HepG2 (cell line): ENCODE results near the gene PRKCZ. TPM values are rescaled to one million over a fixed set of nuclear protein-coding genes. Genes with fewer than 3 reads are reported as not detected.
A peak's percentile ranks its signal among the peaks of the same experiment; 100 is the strongest.

Source experiments
- ATAC-seq: fragments of 200-7000 bp; cut with Tn5 transposase; 3 replicates; pipeline ENCODE4 v1.9.1; 2020; ENCODE audit warnings: mild to moderate bottlenecking, moderate library complexity
- BruUV-seq: library from RNA; stranded (reverse); fragments of 400-500 nt; replicated peaks from 2 replicates; lab custom pipeline; 2021; lab: Mats Ljungman, UMichigan
- CTCF ChIA-PET: fragments of 300-600 bp; formaldehyde crosslinking; extraction: SDS; loops from one replicate; lab custom pipeline; 2021; ENCODE audit warnings: low total read pairs, inconsistent platforms, low intra/inter-chr PET ratio; lab: Yijun Ruan, JAX
- POLR2A ChIA-PET: fragments of 350-600 bp; sonication (Branson Sonifier 250); formaldehyde crosslinking; loops from one replicate; lab custom pipeline; 2020; ENCODE audit warnings: antibody characterized with exemption, inconsistent platforms; lab: Yijun Ruan, JAX
- DNase-seq: peaks from one replicate; pipeline ENCODE4 v3.0.0-alpha.2; 2015; ENCODE audit warnings: low spot score
- FAIRE-seq: peaks from 3 replicates; lab custom pipeline; 2011; peaks lifted over from hg19 to GRCh38; lab: Jason Lieb, UNC
- H2AFZ ChIP-seq: one replicate; pipeline ENCODE4 v1.6.1; 2011; ENCODE audit warnings: low read length, inconsistent platforms
- H3K27ac ChIP-seq: fragments of 300-600 bp; 3 replicates; pipeline ENCODE4 v1.8.0; 2011; ENCODE audit warnings: mixed run types, mild to moderate bottlenecking, mixed read lengths, low read length, inconsistent platforms; ENCODE audit not compliant: insufficient read depth; ENCODE audit errors: extremely low read length
- H3K27me3 ChIP-seq, 2 experiments: fragments of 200-600 bp in 1 of 2; 2 replicates in 1 of 2; 3 replicates in 1 of 2; pipeline versions ENCODE4 v1.6.0 to v1.8.0; 2011; ENCODE audit warnings: low read length in 2 of 2, mild to moderate bottlenecking in 2 of 2, moderate library complexity in 2 of 2, inconsistent platforms in 1 of 2; ENCODE audit not compliant: insufficient read depth in 2 of 2, control insufficient read depth in 1 of 2
- H3K36me3 ChIP-seq, 2 experiments: fragments of 200-600 bp in 1 of 2; replicated peaks in 1 of 2; 2 replicates in 1 of 2; 3 replicates in 1 of 2; pipeline versions ENCODE4 v1.5.1 to v1.8.0; 2011; ENCODE audit warnings: low read length in 2 of 2, inconsistent platforms in 1 of 2; ENCODE audit not compliant: insufficient read depth in 2 of 2, control insufficient read depth in 1 of 2
- H3K4me1 ChIP-seq: 2 replicates; pipeline ENCODE4 v1.5.1; 2012; ENCODE audit warnings: low read length, inconsistent platforms; ENCODE audit not compliant: insufficient read depth
- H3K4me2 ChIP-seq: 2 replicates; pipeline ENCODE4 v1.6.0; 2011; ENCODE audit warnings: low read depth, low read length, inconsistent platforms
- H3K4me3 ChIP-seq, 3 experiments: fragments of 200-600 bp in 1 of 3; sonication (generic), shearing (Covaris generic) in 1 of 3; replicated peaks in 1 of 3; 2 replicates each; pipeline ENCODE4 v1.5.1; 2011 to 2016; ENCODE audit warnings: low read length in 3 of 3, inconsistent platforms in 2 of 3, low read depth in 2 of 3, mild to moderate bottlenecking in 2 of 3, control low read depth in 1 of 3, mixed read lengths in 1 of 3; ENCODE audit not compliant: insufficient read depth in 1 of 3
- H3K79me2 ChIP-seq: one replicate; pipeline ENCODE4 v1.6.1; 2011; ENCODE audit warnings: low read length, inconsistent platforms; ENCODE audit not compliant: insufficient read depth
- H3K9ac ChIP-seq: 2 replicates; pipeline ENCODE4 v1.6.0; 2011; ENCODE audit warnings: mild to moderate bottlenecking, low read depth, low read length, inconsistent platforms; ENCODE audit not compliant: insufficient read depth
- H3K9me3 ChIP-seq: 2 replicates; pipeline ENCODE4 v1.5.1; 2012; ENCODE audit warnings: mild to moderate bottlenecking, low read length
- H4K20me1 ChIP-seq: 2 replicates; pipeline ENCODE4 v1.6.0; 2011; ENCODE audit warnings: inconsistent platforms, mild to moderate bottlenecking, low read length, moderate library complexity; ENCODE audit not compliant: insufficient read depth
- FOXJ3 ChIP-seq: sonication (generic); formaldehyde crosslinking; IDR thresholded peaks from 2 replicates; pipeline ENCODE4 v1.4.0; 2020; ENCODE audit warnings: missing genetic modification reagents, mild to moderate bottlenecking, borderline replicate concordance
- HIVEP1 ChIP-seq: sonication (generic); formaldehyde crosslinking; IDR thresholded peaks from 2 replicates; pipeline ENCODE4 v1.4.0; 2020; ENCODE audit warnings: mild to moderate bottlenecking, missing genetic modification reagents
- KAT8 ChIP-seq: IDR thresholded peaks from 2 replicates; pipeline ENCODE4 v1.6.1; 2016; ENCODE audit warnings: missing genetic modification reagents, missing compliant biosample characterization
- SMAD1 ChIP-seq: sonication (generic); formaldehyde crosslinking; IDR thresholded peaks from 2 replicates; pipeline ENCODE4 v1.4.0; 2020; ENCODE audit warnings: missing genetic modification reagents, low read depth, mild to moderate bottlenecking, borderline replicate concordance
- SP5 ChIP-seq: IDR thresholded peaks from 2 replicates; pipeline ENCODE4 v1.6.1; 2016; ENCODE audit warnings: low read depth, borderline replicate concordance
- ZNF143 ChIP-seq: sonication (generic); formaldehyde crosslinking; IDR thresholded peaks from 2 replicates; pipeline ENCODE4 v1.4.0; 2020; ENCODE audit warnings: missing genetic modification reagents
- ZNF274 ChIP-seq: sonication (generic); formaldehyde crosslinking; IDR thresholded peaks from 2 replicates; pipeline ENCODE4 v1.5.1; 2020; ENCODE audit warnings: mild to moderate bottlenecking, missing genetic modification reagents
- ZNF501 ChIP-seq: sonication (generic); formaldehyde crosslinking; IDR thresholded peaks from 2 replicates; pipeline ENCODE4 v1.5.1; 2020; ENCODE audit warnings: mild to moderate bottlenecking, moderate library complexity, missing genetic modification reagents
- ZNF558 ChIP-seq: sonication (generic); formaldehyde crosslinking; IDR thresholded peaks from 2 replicates; pipeline ENCODE4 v1.9.0; 2022; ENCODE audit warnings: mild to moderate bottlenecking, missing genetic modification reagents, borderline replicate concordance
- WGBS: methylation state at CpG from one replicate; pipeline ENCODE4 v1.1.6; 2017; ENCODE audit warnings: low lambda C conversion rate; 5-methylcytosine and 5-hydroxymethylcytosine counted together
- in situ Hi-C: cut with HindIII; loops from 2 replicates; pipeline ENCODE4 v1.10.0; 2017; ENCODE audit warnings: low pct_unique_long_range_greater_than_20kb; ENCODE audit not compliant: extremely low pct_ligation_motif_present
- intact Hi-C: fragments of 100-400 bp; cut with micrococcal nuclease; formaldehyde crosslinking; loops from one replicate; pipeline ENCODE4 v1.10.0; 2022; ENCODE audit not compliant: unreplicated experiment
- polyA plus RNA-seq, 8 experiments: library from polyadenylated mRNA; depleted of rRNA in 3 of 8; stranded (reverse) in 7 of 8; unstranded in 1 of 8; fragments of >200 nt; fragmentation: Illumina TruSeq in 4 of 8; extraction: Trizol in 4 of 8; gene quantifications; 2 replicates each; pipeline versions ENCODE4 v1.2.1 to v1.2.3, GENCODE V29; 2011 to 2016; ENCODE audit warnings: low read depth in 4 of 8, missing spikeins in 1 of 8, mixed read lengths in 1 of 8; ENCODE audit not compliant: insufficient read depth in 1 of 8
- total RNA-seq, 5 experiments: library from RNA; depleted of rRNA; stranded (reverse); fragments of >200 nt; fragmentation: Illumina TruSeq; extraction: Trizol; gene quantifications; 2 replicates each; pipeline ENCODE4 v1.2.3, GENCODE V29; 2016; ENCODE audit warnings: low read depth in 1 of 5
- TF ChIP-seq, protein P1 (sequence below): sonication (generic); formaldehyde crosslinking; IDR thresholded peaks from 2 replicates; pipeline ENCODE4 v1.4.0; 2020; ENCODE audit warnings: missing genetic modification reagents, borderline replicate concordance
- TF ChIP-seq, protein P2 (sequence below): sonication (generic); formaldehyde crosslinking; IDR thresholded peaks from 2 replicates; pipeline ENCODE4 v1.9.0; 2022; ENCODE audit warnings: missing genetic modification reagents, mild to moderate bottlenecking, borderline replicate concordance
- TF ChIP-seq, protein P3 (sequence below): IDR thresholded peaks from 2 replicates; pipeline ENCODE4 v1.6.1; 2012; ENCODE audit warnings: low read depth, low read length, improper control_type of control experiment

PRKCZ gene
- total and polyA plus RNA-seq, 2 of the 13 experiments (the other 11 are each of a cell fraction or from before 2014, with no cell fraction given), result 34.7 to 85.2 TPM

- TF ChIP-seq, protein P1, sequence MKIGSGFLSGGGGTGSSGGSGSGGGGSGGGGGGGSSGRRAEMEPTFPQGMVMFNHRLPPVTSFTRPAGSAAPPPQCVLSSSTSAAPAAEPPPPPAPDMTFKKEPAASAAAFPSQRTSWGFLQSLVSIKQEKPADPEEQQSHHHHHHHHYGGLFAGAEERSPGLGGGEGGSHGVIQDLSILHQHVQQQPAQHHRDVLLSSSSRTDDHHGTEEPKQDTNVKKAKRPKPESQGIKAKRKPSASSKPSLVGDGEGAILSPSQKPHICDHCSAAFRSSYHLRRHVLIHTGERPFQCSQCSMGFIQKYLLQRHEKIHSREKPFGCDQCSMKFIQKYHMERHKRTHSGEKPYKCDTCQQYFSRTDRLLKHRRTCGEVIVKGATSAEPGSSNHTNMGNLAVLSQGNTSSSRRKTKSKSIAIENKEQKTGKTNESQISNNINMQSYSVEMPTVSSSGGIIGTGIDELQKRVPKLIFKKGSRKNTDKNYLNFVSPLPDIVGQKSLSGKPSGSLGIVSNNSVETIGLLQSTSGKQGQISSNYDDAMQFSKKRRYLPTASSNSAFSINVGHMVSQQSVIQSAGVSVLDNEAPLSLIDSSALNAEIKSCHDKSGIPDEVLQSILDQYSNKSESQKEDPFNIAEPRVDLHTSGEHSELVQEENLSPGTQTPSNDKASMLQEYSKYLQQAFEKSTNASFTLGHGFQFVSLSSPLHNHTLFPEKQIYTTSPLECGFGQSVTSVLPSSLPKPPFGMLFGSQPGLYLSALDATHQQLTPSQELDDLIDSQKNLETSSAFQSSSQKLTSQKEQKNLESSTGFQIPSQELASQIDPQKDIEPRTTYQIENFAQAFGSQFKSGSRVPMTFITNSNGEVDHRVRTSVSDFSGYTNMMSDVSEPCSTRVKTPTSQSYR, result peak; percentile 43; the same call in 1 of the 2 replicates
- TF ChIP-seq, all 625 proteins: peak for 15
These were observed 30.5 kb upstream of the PRKCZ start (continued) for GRCh38 chr1:2019571-2020309.

GRCh38 chr1:2020310-2020655 lies 29.9 kb upstream of the PRKCZ start:
- intact Hi-C loops, result no loop called here
- WGBS, result 52% methylated on average over 11 of the region's 11 CpGs
- Histone ChIP-seq H3K9me3 (no peaks in the 10 kb centered on the region), H4K20me1 (0 out of 2 replicates have a peak, but pooled peaks cover 4% of the 10 kb centered on the region), H2AFZ (no peak overlapping the region), H3K79me2 (no peaks in the 10 kb centered on the region), H3K27ac (no peak overlapping the region), H3K4me3 (no peak overlapping the region), H3K9ac (no peak overlapping the region), H3K36me3 (no peaks in the 10 kb centered on the region), H3K27me3 (peaks cover 29 to 91% of the 10 kb centered on the region in 2 experiments), H3K4me1 (peaks cover 7% of the 10 kb centered on the region), H3K4me2 (no peak overlapping the region)
- no peak for DNase-seq
- no TSS peak for BruUV-seq
- ATAC-seq, result no peak
- TF ChIP-seq, protein P2, sequence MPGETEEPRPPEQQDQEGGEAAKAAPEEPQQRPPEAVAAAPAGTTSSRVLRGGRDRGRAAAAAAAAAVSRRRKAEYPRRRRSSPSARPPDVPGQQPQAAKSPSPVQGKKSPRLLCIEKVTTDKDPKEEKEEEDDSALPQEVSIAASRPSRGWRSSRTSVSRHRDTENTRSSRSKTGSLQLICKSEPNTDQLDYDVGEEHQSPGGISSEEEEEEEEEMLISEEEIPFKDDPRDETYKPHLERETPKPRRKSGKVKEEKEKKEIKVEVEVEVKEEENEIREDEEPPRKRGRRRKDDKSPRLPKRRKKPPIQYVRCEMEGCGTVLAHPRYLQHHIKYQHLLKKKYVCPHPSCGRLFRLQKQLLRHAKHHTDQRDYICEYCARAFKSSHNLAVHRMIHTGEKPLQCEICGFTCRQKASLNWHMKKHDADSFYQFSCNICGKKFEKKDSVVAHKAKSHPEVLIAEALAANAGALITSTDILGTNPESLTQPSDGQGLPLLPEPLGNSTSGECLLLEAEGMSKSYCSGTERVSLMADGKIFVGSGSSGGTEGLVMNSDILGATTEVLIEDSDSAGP, result no peak
- TF ChIP-seq ZNF558 (CRISPR knock-in tag) (no peak), KAT8 (CRISPR knock-in tag) (no peak), SP5 (CRISPR knock-in tag) (no peak), ZNF274 (CRISPR knock-in tag) (no peak), ZNF501 (CRISPR knock-in tag) (no peak), ZNF143 (no peak), FOXJ3 (CRISPR knock-in tag) (no peak), HIVEP1 (no peak), SMAD1 (CRISPR knock-in tag) (no peak)
- TF ChIP-seq, protein P3, sequence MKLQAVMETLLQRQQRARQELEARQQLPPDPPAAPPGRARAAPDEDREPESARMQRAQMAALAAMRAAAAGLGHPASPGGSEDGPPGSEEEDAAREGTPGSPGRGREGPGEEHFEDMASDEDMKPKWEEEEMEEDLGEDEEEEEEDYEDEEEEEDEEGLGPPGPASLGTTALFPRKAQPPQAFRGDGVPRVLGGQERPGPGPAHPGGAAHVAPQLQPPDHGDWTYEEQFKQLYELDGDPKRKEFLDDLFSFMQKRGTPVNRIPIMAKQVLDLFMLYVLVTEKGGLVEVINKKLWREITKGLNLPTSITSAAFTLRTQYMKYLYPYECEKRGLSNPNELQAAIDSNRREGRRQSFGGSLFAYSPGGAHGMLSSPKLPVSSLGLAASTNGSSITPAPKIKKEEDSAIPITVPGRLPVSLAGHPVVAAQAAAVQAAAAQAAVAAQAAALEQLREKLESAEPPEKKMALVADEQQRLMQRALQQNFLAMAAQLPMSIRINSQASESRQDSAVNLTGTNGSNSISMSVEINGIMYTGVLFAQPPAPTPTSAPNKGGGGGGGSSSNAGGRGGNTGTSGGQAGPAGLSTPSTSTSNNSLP, result no peak
- POLR2A ChIA-PET, result no interaction called here
- no peak for FAIRE-seq
- CTCF ChIA-PET, result no interaction called here
- in situ Hi-C loops, result no loop called here
